IPS-NIHi7 (cell line): Measurements from ENCODE around the gene TBC1D9.

ENCODE experiments used
- DNase-seq: peaks from one replicate; pipeline ENCODE4 v3.0.0; 2012; ENCODE audit warnings: mixed read lengths; ENCODE audit errors: extremely low spot score

TBC1D9 gene

GRCh38 chr4:140617499-140618248 is 138.5 kb downstream of the TBC1D9 start:
- no peak for DNase-seq

GRCh38 chr4:140615451-140615850 is 140.7 kb downstream of the TBC1D9 start:
- DNase-seq, result no peak

- no peak for DNase-seq
These were observed 143.8 kb downstream of the TBC1D9 start for GRCh38 chr4:140612357-140612756.

GRCh38 chr4:140611854-140612253 is 144.3 kb downstream of the TBC1D9 start:
- DNase-seq, result no peak

GRCh38 chr4:140609548-140610425 is 146.4 kb downstream of the TBC1D9 start:
- peak; percentile 33 for DNase-seq

- DNase-seq, result peak; percentile 26
These were observed 148.3 kb downstream of the TBC1D9 start for GRCh38 chr4:140607852-140608251.

- no peak for DNase-seq
These were observed 151.6 kb downstream of the TBC1D9 start for GRCh38 chr4:140604544-140604943.

GRCh38 chr4:140603286-140603685 is 152.9 kb downstream of the TBC1D9 start:
- DNase-seq, result no peak

- DNase-seq, result no peak
These were observed 153.5 kb downstream of the TBC1D9 start for GRCh38 chr4:140602714-140603113.

- DNase-seq, result no peak
These were observed 155.8 kb downstream of the TBC1D9 start for GRCh38 chr4:140600408-140600807.

- DNase-seq, result peak; percentile 77
These were observed 161.1 kb downstream of the TBC1D9 start for GRCh38 chr4:140595065-140595464.

GRCh38 chr4:140584439-140584838 is 171.7 kb downstream of the TBC1D9 start:
- DNase-seq, result no peak

- DNase-seq, result no peak
These were observed 175.1 kb downstream of the TBC1D9 start for GRCh38 chr4:140581078-140581477.

- no peak for DNase-seq
These were observed 176.9 kb downstream of the TBC1D9 start for GRCh38 chr4:140579278-140579677.

- DNase-seq, result no peak
These were observed 180.7 kb downstream of the TBC1D9 start for GRCh38 chr4:140575489-140575888.

GRCh38 chr4:140571620-140572019 is 184.6 kb downstream of the TBC1D9 start:
- DNase-seq, result no peak
